ENCODE measurements around the gene RNF207. TPM values are rescaled to one million over a fixed set of nuclear protein-coding genes. Genes with fewer than 3 reads are reported as not detected.

RNF207 gene
- total RNA-seq, 1 experiment from 2014 or later, result 9.2 TPM

DNA sequence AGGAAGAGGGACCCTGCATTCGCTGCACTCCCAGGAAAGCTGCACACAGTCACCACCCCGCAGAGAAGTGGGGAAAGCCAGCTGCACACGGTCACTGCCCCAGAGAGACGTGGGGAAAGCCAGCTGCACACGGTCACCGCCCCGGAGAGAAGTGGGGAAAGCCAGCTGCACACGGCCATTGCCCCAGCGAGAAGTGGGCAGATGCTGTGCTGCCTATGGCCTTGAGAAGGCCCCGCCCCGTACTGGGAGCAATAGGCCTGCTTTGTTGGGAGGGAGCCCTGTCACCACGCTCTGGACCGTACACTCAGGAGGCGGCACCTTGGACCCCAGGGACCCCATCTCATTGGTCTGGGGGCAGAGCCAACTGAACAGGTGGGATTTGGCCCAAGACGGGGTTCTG lies 59.2 kb downstream of the RNF207 start:
- H3K27me3 Mint-ChIP-seq (ENCODE audit: low read depth), result peaks cover 7% of the 10 kb centered on the region
- peaks cover 5% of the 10 kb centered on the region for H3K4me1 Mint-ChIP-seq
- ATAC-seq (no peak), DNase-seq (ENCODE audit: low spot score) (no peak)
- no peaks in the 10 kb centered on the region for H3K9me3 Mint-ChIP-seq
- no peak overlapping the region for H3K4me3 Mint-ChIP-seq
- H3K36me3 Mint-ChIP-seq, result no peaks in the 10 kb centered on the region
- POLR2A ChIA-PET, result no interaction called here
- CTCF ChIA-PET, result interaction anchor here (1.2 to 14.8 kb wide), 3 partner anchors 16 to 92 kb away, joined by 3 to 164 read pairs (median 4); no protein-coding TSS in a partner anchor
- no peak overlapping the region for H3K27ac Mint-ChIP-seq
- no peak for TF ChIP-seq ZNF532 (CRISPR knock-in tag; IDR thresholded peaks at IDR 0.05; ENCODE audit: borderline replicate concordance)
- no peak for TF ChIP-seq GRHL2 (CRISPR knock-in tag; IDR thresholded peaks at IDR 0.05; ENCODE audit: insufficient replicate concordance, severe bottlenecking)
- TF ChIP-seq NFATC4 (CRISPR knock-in tag; IDR thresholded peaks at IDR 0.05), result no peak
- TF ChIP-seq, protein P1, sequence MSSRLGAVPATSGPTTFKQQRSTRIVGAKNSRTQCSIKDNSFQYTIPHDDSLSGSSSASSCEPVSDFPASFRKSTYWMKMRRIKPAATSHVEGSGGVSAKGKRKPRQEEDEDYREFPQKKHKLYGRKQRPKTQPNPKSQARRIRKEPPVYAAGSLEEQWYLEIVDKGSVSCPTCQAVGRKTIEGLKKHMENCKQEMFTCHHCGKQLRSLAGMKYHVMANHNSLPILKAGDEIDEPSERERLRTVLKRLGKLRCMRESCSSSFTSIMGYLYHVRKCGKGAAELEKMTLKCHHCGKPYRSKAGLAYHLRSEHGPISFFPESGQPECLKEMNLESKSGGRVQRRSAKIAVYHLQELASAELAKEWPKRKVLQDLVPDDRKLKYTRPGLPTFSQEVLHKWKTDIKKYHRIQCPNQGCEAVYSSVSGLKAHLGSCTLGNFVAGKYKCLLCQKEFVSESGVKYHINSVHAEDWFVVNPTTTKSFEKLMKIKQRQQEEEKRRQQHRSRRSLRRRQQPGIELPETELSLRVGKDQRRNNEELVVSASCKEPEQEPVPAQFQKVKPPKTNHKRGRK (CRISPR knock-in tag; IDR thresholded peaks at IDR 0.05; ENCODE audit: borderline replicate concordance), result no peak
- no peak for TF ChIP-seq ZNF219 (CRISPR knock-in tag; IDR thresholded peaks at IDR 0.05; ENCODE audit: borderline replicate concordance)
- no peak for TF ChIP-seq TEAD4 (CRISPR knock-in tag; IDR thresholded peaks at IDR 0.05)
- no peak for TF ChIP-seq JUN (CRISPR knock-in tag; IDR thresholded peaks at IDR 0.05)
- TF ChIP-seq ZNF423 (CRISPR knock-in tag; IDR thresholded peaks at IDR 0.05), result no peak
- TF ChIP-seq, protein P2, sequence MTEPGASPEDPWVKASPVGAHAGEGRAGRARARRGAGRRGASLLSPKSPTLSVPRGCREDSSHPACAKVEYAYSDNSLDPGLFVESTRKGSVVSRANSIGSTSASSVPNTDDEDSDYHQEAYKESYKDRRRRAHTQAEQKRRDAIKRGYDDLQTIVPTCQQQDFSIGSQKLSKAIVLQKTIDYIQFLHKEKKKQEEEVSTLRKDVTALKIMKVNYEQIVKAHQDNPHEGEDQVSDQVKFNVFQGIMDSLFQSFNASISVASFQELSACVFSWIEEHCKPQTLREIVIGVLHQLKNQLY (CRISPR knock-in tag; IDR thresholded peaks at IDR 0.05), result no peak
- no peak for TF ChIP-seq ELF4 (CRISPR knock-in tag; IDR thresholded peaks at IDR 0.05; ENCODE audit: low read depth)
- TF ChIP-seq FOXJ3 (CRISPR knock-in tag; IDR thresholded peaks at IDR 0.05; ENCODE audit: borderline replicate concordance), result no peak
- TF ChIP-seq ZNF416 (CRISPR knock-in tag; IDR thresholded peaks at IDR 0.05), result no peak
- TF ChIP-seq FOXK1 (CRISPR knock-in tag; IDR thresholded peaks at IDR 0.05), result no peak
- TF ChIP-seq NFE2L1 (CRISPR knock-in tag; IDR thresholded peaks at IDR 0.05), result no peak
- TF ChIP-seq, protein P3, sequence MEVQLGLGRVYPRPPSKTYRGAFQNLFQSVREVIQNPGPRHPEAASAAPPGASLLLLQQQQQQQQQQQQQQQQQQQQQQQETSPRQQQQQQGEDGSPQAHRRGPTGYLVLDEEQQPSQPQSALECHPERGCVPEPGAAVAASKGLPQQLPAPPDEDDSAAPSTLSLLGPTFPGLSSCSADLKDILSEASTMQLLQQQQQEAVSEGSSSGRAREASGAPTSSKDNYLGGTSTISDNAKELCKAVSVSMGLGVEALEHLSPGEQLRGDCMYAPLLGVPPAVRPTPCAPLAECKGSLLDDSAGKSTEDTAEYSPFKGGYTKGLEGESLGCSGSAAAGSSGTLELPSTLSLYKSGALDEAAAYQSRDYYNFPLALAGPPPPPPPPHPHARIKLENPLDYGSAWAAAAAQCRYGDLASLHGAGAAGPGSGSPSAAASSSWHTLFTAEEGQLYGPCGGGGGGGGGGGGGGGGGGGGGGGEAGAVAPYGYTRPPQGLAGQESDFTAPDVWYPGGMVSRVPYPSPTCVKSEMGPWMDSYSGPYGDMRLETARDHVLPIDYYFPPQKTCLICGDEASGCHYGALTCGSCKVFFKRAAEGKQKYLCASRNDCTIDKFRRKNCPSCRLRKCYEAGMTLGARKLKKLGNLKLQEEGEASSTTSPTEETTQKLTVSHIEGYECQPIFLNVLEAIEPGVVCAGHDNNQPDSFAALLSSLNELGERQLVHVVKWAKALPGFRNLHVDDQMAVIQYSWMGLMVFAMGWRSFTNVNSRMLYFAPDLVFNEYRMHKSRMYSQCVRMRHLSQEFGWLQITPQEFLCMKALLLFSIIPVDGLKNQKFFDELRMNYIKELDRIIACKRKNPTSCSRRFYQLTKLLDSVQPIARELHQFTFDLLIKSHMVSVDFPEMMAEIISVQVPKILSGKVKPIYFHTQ (CRISPR knock-in tag; IDR thresholded peaks at IDR 0.05), result no peak
- TF ChIP-seq RORB (CRISPR knock-in tag; IDR thresholded peaks at IDR 0.05), result no peak
- TF ChIP-seq E2F5 (CRISPR knock-in tag; IDR thresholded peaks at IDR 0.05), result no peak
- TF ChIP-seq, protein P4, sequence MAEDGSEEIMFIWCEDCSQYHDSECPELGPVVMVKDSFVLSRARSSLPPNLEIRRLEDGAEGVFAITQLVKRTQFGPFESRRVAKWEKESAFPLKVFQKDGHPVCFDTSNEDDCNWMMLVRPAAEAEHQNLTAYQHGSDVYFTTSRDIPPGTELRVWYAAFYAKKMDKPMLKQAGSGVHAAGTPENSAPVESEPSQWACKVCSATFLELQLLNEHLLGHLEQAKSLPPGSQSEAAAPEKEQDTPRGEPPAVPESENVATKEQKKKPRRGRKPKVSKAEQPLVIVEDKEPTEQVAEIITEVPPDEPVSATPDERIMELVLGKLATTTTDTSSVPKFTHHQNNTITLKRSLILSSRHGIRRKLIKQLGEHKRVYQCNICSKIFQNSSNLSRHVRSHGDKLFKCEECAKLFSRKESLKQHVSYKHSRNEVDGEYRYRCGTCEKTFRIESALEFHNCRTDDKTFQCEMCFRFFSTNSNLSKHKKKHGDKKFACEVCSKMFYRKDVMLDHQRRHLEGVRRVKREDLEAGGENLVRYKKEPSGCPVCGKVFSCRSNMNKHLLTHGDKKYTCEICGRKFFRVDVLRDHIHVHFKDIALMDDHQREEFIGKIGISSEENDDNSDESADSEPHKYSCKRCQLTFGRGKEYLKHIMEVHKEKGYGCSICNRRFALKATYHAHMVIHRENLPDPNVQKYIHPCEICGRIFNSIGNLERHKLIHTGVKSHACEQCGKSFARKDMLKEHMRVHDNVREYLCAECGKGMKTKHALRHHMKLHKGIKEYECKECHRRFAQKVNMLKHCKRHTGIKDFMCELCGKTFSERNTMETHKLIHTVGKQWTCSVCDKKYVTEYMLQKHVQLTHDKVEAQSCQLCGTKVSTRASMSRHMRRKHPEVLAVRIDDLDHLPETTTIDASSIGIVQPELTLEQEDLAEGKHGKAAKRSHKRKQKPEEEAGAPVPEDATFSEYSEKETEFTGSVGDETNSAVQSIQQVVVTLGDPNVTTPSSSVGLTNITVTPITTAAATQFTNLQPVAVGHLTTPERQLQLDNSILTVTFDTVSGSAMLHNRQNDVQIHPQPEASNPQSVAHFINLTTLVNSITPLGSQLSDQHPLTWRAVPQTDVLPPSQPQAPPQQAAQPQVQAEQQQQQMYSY (CRISPR knock-in tag; IDR thresholded peaks at IDR 0.05), result no peak
- TF ChIP-seq CREM (CRISPR knock-in tag; IDR thresholded peaks at IDR 0.05), result no peak

All from WTC11 (cell line).